HG03520 (cell line): ENCODE results near the gene AFMID.
"Not testable (repeated sequence)": the region's sequence is repeated elsewhere in the genome, so short reads cannot be mapped to it uniquely, and the experiment has no call there.

Experiments
- ATAC-seq: cut with Tn5 transposase; IDR thresholded peaks from one replicate; pipeline ENCODE4 v1.9.1; 2021; ENCODE audit warnings: mild to moderate bottlenecking, moderate library complexity; ENCODE audit not compliant: unreplicated experiment

Gene AFMID, protein sequence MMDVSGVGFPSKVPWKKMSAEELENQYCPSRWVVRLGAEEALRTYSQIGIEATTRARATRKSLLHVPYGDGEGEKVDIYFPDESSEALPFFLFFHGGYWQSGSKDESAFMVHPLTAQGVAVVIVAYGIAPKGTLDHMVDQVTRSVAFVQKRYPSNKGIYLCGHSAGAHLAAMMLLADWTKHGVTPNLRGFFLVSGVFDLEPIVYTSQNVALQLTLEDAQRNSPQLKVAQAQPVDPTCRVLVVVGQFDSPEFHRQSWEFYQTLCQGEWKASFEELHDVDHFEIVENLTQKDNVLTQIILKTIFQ

DNA sequence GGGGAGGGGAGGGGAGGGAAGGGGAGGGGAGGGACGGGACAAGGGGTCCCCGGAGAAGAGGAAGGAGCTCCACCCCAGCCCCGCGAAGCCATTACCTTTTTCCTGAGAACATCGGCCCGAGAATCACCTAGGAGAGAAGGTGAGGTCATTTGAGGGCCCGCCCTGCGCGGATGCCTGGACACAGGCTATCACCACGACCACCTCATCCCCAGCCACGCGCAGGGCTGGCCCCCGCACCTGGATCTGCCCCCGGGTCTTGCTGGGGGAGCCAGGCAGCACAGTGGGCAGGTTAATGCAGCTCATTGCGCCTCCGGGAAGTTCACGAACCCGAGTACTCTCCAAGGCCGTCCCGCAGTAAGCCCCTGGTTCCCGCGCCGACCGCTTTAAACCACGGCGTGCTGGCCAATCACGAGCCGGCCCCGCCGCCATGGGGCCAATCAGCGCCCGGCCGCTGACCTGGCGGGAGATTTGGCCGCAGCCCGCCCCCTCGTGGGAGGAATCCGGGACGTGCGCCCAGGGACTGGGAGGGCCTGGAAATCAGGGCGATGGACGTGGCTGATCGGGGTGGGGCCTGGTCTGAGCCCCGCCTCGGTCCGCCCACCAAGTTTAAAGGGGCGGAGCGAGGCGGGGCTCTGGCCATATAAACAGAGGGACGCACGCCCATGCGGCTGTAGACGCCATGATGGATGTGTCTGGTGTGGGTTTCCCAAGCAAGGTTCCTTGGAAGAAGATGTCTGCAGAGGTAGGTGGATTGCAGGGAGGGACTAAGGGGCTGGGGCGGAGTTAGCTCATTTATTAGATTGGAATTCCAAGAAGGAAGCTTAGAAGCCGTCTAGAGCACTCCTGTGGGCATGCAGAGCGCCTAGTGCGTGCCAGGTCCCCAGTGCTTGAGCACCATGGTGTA lies at the start of gene AFMID, which contains the start of gene TK1:
TSS of gene AFMID (plus strand) at position 671 of the 904 bp plus-strand sequence. CDS start at position 680, 9 bp downstream.
TSS of gene TK1 (minus strand) at position 361 of the 904 bp plus-strand sequence. CDS start at position 303, 58 bp downstream.
- ATAC-seq: peak; percentile 90

DNA sequence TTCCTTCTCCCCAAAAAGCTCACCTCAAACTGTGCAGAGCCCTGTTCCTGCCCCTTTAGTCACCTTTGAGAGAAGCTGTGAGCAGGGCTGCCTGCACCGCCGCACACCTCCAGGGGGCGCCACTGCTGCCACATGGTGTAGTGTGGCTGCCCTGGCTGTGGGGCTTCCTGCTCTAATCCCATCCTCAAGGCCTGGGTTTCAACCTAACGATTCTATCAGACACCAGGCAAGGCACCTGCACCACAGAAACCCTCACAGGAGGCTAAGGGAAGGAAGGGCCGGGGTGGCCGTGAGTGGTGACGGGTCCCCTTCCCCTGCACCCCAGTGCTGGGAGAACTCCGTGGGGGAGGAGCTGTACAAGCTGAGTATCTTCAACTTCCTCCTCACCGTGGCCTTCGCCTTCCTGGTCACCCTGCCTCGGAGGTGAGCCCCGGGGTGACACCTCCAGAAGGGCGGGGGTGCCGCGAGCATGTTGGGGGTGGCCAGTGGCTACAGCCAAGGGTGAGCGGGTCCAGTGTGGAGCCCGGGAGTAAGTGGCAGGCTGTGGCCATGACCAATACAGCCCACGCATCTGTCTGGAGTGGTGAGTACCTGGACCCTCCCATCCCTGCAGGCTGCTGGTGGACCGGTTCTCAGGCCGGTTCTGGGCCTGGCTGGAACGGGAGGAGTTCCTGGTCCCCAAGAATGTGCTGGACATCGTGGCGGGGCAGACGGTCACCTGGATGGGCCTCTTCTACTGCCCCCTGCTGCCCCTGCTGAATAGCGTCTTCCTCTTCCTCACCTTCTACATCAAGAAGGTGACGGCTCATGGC lies 49.6 kb upstream of the AFMID start:
- no peak for ATAC-seq

DNA sequence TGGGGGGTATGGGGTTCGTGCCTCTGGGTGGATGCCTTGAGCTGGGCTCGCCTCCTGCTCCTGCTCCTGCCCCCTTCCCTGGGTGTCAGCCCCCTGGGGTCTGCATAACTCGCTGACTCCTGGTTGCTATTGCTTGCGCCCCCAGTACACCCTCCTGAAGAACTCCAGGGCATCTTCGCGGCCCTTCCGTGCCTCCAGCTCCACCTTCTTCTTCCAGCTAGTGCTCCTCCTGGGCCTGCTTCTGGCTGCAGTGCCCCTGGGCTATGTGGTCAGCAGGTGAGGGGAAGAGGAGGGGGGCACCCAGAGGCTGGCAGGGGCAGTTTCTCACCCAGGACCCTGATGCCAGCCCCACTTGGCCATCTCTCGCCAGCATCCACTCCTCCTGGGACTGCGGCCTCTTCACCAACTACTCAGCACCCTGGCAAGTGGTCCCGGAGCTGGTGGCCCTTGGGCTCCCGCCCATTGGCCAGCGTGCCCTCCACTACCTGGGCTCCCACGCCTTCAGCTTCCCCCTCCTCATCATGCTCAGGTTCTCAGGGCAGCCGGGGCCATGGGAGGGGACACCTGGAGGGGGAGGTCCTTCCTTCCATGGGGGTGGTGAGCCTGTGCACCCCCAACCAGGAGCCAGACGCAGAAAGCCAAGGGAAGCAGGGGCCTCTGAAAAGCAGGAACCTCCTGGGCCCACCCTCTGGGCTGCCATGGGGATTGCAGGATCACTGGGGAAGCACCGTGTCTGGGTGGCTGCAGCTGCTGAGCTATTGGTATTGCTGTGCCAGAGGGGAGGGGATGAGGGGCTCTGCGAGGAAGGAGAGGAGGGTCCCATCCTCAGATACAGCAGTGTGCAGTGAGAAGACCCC lies 48.7 kb upstream of the AFMID start:
- ATAC-seq: no peak

DNA sequence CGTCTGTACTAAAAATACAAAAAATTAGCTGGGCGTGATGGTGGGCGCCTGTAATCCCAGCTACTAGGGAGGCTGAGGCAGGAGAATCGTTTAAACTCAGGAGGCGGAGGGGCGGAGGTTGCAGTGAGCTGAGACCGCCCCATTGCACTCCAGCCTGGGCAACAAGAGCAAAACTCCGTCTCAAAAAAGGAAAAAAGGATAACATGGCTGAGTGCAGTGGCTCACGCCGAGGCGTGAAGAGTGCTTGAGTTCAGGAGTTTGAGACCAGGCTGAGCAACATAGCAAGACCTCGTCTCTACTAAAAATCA lies 47.3 kb upstream of the AFMID start:
- not testable (repeated sequence) for ATAC-seq

DNA sequence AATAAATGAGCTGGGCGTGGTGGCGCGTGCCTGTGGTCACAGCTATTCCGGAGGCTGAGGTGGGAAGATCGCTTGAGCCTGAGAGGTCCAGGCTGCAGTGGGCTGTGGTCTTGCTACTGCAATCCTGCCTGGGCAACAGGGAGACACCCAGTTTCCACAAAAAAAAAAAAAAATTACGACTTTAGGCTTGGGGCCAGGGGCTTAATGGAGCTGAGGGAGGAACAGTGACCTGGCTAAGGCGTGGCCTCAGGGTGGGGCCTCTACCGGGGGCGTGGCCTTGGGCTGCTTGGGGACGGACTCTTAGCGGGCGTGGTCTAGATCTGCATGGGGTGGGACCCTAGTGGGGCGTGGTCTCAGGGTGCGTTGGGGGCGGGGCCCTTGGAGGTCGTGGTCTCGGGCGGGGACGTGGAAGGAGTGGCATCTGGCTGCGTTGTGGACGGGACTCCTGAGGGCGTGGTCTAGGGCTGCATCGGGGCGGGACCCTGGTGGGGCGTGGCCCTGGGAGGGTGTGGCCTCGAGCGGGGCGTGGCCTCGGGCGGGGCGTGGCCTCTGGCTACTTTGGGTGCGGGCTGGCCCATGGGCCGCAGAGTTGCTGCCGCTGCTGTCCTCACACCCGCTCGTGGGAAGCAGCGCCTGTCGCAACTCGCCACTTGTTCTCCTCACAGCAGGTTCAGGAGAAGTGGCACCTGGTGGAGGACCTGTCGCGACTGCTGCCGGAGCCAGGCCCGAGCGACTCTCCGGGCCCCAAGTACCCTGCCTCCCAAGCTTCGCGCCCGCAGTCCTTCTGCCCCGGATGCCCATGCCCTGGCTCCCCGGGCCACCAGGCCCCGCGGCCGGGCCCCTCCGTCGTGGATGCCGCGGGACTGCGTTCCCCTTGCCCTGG lies 46.8 kb upstream of the AFMID start:
- ATAC-seq: peak; percentile 66

DNA sequence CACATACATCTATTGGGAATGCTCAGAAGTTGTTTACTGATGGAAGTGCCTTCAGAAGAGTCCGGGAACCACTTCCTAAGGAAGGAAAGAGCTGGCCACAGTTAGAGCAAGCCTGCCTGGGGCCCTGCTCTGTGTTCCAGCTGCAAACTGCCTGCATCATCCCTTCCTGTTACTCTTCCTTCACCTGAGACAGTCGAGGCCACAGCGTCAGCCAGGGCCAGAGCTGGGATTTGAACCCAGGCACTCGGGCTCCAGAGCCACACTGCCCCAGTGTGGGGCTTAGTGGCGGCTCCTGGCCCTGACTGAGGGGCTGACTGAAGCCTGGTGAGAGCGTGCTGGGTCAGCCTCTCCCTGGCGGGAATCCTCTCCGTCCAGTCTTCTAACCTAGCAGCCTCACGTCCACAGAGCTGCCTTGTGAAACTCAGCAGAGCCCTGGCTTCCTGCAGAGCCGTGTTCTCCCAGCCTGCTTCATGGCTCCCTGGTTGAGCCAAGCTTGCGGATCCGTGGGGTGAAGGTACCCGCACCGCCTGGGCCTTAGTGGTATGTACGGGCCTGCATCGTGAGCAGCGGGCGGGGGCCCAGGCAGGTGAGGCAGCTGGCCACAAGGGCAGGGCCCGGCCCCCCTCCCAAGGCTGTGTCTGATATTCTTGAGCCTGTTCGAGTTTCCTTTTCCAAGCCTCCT lies 45.6 kb upstream of the AFMID start:
- ATAC-seq: no peak

DNA sequence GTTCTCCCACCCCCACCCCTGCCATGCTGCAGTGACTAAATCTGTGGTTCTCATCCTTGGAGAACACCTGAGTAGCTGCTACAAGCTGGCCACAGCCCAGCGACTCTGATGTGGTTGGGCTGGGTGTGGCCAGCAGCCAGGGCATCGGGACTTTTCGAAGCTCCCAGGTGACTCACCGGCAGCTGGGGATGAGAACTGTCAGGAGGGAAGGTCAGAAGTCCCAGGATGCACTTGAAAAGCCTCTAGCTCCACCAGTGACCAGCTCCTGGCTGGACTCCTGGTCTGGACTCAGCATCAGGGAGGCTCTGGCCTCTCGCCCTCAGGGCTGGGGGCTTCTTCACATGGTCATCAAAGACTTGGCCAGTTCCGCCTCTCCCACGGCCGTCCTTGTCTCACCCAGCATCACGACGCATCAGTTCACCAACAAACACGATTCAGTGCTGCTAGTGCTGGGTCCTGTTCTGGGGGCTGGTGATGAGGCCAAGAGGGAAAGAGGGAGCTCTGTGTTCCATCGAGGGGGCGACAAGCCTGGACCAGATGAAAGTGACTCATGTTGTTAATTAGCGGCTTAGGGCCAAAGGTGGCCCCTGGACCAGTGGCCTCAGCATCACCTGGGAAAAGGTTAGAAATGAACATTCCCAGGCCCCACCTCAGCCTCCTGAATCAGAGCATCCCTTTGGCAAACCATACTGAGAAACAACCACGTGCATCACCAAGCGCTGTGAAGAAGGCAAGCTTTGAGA lies 44.9 kb upstream of the AFMID start:
- no peak for ATAC-seq

DNA sequence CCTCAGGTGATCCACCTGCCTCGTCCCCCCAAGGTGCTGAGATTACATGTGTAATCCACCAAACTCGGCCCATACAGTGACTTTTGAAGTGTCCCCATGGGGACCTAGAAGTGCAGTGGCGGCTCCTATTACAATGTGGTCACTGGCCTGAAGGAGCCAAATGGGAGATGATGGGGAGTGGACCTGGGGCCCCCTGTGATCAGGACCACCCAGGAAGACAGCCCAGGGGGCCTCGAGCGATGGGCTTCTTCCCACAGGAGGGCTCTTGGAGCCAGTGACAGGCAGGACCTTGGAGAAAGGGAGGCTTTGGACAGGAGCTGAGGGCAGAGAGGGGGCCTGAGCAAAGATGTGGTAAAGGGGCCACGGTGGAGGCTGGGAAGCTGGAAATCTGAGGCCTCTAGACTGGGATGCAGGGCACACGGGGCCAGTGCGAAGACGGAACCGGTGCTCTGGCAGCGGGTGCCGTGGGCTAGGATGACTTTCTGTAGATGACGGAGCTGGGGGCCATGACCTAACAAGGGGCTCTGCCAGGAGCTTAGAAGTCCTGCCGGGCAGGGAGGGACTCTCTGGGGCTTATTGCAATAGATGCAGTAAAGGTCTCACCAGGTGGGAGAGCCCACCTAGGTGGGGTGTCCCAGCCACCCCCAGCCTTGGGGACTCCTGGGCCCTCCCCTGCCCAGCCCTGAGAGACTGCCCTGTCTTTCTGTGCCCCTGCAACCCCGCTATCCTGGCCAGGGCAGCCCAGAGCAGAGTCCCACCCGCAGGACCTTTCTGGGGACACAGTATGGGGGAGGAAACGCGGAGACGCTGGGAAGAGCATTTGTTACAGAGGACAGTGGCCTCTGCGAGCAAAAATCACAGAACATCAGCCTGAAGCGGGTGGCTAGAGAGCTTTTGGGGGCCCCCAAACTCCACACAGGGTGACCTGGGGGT lies 43.7 kb upstream of the AFMID start:
- no peak for ATAC-seq

DNA sequence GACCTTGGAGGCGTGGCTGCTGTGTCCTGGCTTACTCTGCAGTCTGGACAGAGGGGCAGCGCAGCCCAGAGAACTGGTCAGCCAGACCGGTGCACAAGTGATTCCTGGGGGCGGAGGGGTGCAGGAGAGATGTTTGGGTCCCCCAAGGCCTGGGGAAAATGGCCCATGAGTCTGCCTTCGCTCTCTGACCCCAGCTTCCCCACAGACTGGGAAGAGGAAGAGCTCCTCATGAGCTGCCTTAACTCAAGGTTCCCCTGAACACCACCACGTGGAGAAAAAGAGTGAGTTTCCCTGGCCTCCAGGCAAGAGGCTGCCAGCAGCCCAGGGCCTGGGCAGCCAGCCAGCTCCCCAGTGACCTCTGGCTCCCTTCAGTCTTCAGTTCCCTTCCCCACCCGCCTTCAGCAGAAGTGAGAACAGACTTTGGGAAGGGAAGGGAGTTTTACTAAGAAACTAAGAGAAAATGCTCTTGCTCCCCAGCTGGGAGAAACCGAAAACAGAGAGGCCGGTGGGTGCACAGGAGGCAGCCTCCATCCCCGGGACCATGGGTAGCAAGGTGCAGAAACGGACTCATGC lies 42.9 kb upstream of the AFMID start:
- ATAC-seq: no peak

DNA sequence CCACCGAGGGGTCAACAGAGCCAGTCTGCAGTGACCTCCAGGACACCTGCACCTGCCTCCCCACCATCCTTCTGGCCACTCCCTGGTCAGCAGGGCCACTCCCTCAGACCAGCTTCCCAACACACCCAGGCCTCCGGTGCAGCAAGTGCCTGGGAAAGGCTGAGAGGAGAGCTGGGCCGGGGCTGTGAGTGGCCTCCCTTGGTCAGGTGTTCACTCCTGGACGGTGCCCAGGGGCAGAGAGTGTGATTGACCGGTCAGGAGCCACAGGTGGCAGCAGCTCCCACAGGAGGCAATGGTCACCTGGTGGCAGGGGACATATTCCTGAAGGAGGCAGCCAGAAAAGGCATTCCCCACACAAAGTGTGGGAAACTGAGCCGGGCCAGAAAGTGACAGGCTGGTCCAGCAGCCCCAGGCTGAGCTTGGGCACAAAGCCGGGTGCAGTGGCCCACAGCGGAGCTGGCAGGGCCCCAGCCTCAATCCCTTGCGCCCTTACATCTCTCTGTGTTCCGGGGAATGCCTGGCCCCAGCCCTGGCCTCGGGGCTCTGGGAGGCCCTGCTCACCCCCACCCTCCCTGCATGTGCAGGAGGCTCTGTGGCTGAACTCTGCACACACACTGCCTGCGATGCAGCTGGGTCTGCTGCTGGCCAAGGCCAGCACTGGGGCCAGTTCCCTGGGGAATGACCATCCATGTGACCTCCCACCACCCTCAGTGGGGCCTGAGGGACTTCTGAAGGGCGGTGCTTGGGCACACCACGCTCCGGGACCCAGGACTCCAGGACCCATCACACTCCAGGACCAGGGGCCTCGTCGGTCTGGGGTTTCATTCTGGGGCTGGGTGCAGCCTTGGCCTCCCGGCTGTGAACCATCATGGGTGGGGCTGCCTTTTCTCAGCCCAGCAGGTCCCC lies 42.2 kb upstream of the AFMID start:
- no peak for ATAC-seq

DNA sequence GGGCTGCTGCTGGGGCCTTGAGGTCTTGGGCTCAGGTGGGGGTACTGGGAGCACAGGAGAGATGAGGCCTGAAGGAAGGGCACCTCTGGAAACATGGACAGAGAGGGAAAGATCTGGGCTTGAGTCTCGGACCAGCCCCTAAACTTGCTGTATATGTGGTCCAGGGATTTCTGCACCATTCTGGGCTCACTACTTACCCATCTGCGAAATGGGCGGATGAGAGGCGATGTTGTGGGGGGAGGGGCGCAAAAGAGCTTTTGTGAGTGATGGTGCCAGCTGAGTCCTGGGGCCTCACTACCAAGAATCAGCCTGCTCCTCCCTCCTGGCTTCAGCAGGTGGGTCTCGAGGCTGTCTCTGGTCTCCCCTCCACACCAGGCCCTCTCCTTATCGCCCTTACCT lies 40.7 kb upstream of the AFMID start:
- ATAC-seq: no peak

DNA sequence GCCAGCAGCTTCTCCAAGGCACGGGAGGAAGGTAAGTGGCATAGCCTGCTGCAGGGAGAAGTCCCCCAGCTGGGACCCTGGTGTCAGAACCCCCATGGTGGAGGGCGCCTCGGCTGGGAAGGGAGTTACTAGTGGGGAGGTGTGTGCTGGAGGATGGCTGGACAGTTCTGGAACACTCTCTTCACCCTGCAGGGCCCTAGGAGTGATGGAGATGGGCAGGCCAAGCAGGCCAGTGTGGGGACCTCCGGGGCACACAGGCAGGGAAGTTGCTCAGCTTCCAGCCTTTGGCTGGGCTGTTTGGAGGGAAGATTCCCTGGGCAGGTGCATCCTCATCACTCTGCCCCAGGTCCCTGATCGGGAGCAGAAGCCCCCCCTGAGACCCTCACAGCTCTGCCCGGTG lies 40.3 kb upstream of the AFMID start:
- ATAC-seq: no peak

DNA sequence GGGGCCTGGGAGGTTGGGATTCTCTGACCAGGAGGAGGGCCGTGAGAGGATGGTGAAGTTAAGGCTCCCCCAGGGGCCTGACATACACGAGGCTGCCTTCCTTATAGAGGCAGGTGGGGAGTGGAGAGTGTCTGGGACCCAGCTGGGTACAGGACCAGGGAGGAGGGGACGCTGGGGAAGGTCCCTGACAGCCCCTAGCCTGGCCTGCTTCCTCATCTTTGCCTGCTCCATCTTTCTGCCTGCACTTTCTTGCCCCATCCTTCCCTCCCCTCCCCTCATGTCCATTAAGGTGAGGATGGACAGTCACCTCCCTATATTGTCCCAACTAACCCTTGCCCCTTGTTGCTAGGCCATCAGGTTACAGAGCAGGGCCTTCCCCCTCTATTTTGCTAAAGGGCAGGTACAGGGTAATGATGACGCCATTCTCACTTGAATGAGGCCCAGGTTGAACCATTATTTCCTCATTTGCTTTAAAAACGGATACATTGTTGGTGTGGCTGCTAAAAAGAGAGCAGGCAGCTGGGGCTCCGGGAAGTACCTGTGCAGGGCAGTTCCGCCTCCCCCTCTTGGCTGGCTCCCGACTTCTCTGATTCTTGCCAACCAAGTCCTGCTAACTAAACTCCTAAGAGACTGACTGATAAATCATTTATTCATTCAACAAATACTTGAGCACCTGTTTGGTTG lies 39.7 kb upstream of the AFMID start:
- no peak for ATAC-seq

DNA sequence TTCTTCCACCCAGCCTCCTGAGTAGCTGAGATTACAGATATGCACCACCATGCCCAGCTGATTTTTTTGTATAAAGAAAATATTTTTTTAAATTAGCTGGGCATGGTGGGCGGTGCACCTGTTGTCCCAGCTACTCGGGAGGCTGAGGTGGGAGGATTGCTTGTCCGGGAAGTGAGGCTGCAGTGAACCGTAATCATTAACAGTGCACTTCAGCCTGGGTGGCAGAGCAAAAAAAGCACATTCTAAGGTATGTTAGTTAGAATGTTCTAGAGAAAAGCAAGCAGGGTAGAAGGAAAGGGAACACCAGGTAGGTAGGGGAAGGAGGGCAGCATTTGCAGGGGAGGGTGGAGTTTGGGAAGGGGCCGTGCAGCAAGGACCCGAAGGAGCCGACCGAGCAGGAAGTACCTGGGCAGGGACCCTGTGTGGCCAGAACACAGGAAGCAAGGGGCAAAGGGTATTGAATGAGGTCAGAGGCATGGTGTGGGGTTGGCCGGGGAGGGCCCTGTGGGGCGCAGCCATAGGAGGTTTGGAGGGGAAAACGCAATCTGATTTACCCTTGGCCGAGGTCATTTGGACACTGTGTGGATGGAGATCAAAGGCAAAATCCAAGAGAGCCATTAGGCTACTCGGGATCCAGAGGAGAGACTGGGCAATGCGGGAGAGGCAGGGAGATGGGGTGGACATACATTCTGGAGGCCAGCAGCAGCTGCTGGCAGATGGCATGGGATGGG lies 38.7 kb upstream of the AFMID start:
- no peak for ATAC-seq
